ENCODE data around the gene PHLDB3. TPM values are rescaled to one million over a fixed set of nuclear protein-coding genes. Genes with fewer than 3 reads are reported as not detected.
"Not testable (repeated sequence)": the region's sequence is repeated elsewhere in the genome, so short reads cannot be mapped to it uniquely, and the experiment has no call there.

The PHLDB3 gene
- total and polyA plus RNA-seq, 2 experiments from 2014 or later = 22.2 to 23.4 TPM

- Histone ChIP-seq H3K4me3 (no peak overlapping the region), H3K27me3 (no peaks in the 10 kb centered on the region), H3K27ac (no peak overlapping the region), H4K20me1 (ENCODE audit: insufficient read depth, poor library complexity, severe bottlenecking) (no peaks in the 10 kb centered on the region), H3K79me2 (no peaks in the 10 kb centered on the region), H3K4me1 (ENCODE audit: insufficient read depth) (no peaks in the 10 kb centered on the region), H3K4me2 (no peak overlapping the region), H3K36me3 (replicated peaks; ENCODE audit: insufficient read depth, low read depth) (no peaks in the 10 kb centered on the region), H3K9me3 (ENCODE audit: low read depth) (no peaks in the 10 kb centered on the region), H2AFZ (no peak overlapping the region), H3K9me2 (replicated peaks; ENCODE audit: insufficient read depth) (no peaks in the 10 kb centered on the region)
- DNase-seq (ENCODE audit: low spot score) = no peak
- no peak for TF ChIP-seq EZH2phosphoT487 (IDR thresholded peaks at IDR 0.05; ENCODE audit: low read depth, severe bottlenecking, unreplicated experiment)
- WGBS (ENCODE audit: low lambda C conversion rate, missing lambda C conversion rate) = 91% methylated on average over 15 of the region's 15 CpGs
Observed at GRCh38 chr19:43444531-43445287, 59.8 kb downstream of the PHLDB3 start.

- H3K4me2 ChIP-seq; H3K27ac ChIP-seq; H3K9me3 ChIP-seq (ENCODE audit: low read depth); H3K27me3 ChIP-seq; H3K4me3 ChIP-seq; H2AFZ ChIP-seq; H3K9me2 ChIP-seq (replicated peaks; ENCODE audit: insufficient read depth); H3K36me3 ChIP-seq (replicated peaks; ENCODE audit: insufficient read depth, low read depth); DNase-seq (ENCODE audit: low spot score); H4K20me1 ChIP-seq (ENCODE audit: insufficient read depth, poor library complexity, severe bottlenecking); H3K4me1 ChIP-seq (ENCODE audit: insufficient read depth); H3K79me2 ChIP-seq: not testable (repeated sequence)
- 94% methylated on average over 9 of the region's 9 CpGs for WGBS (ENCODE audit: low lambda C conversion rate, missing lambda C conversion rate)
Observed at GRCh38 chr19:43444091-43444490, 60.5 kb downstream of the PHLDB3 start.

GRCh38 chr19:43441716-43442115 lies 62.8 kb downstream of the PHLDB3 start:
- Histone ChIP-seq H3K4me2 (no peak overlapping the region), H4K20me1 (ENCODE audit: insufficient read depth, poor library complexity, severe bottlenecking) (no peaks in the 10 kb centered on the region), H3K4me3 (no peak overlapping the region), H3K27ac (no peak overlapping the region), H3K9me3 (ENCODE audit: low read depth) (no peaks in the 10 kb centered on the region), H2AFZ (no peak overlapping the region), H3K9me2 (replicated peaks; ENCODE audit: insufficient read depth) (no peaks in the 10 kb centered on the region), H3K79me2 (no peaks in the 10 kb centered on the region), H3K27me3 (no peaks in the 10 kb centered on the region), H3K4me1 (ENCODE audit: insufficient read depth) (peaks cover 3% of the 10 kb centered on the region), H3K36me3 (replicated peaks; ENCODE audit: insufficient read depth, low read depth) (no peaks in the 10 kb centered on the region)
- WGBS (ENCODE audit: low lambda C conversion rate, missing lambda C conversion rate) = 84% methylated on average over 3 of the region's 3 CpGs
- DNase-seq (ENCODE audit: low spot score) = no peak
- TF ChIP-seq EZH2 (IDR thresholded peaks at IDR 0.05; ENCODE audit: borderline replicate concordance) (no peak), EZH2phosphoT487 (IDR thresholded peaks at IDR 0.05; ENCODE audit: low read depth, severe bottlenecking, unreplicated experiment) (no peak)
- TF ChIP-seq, protein P1, sequence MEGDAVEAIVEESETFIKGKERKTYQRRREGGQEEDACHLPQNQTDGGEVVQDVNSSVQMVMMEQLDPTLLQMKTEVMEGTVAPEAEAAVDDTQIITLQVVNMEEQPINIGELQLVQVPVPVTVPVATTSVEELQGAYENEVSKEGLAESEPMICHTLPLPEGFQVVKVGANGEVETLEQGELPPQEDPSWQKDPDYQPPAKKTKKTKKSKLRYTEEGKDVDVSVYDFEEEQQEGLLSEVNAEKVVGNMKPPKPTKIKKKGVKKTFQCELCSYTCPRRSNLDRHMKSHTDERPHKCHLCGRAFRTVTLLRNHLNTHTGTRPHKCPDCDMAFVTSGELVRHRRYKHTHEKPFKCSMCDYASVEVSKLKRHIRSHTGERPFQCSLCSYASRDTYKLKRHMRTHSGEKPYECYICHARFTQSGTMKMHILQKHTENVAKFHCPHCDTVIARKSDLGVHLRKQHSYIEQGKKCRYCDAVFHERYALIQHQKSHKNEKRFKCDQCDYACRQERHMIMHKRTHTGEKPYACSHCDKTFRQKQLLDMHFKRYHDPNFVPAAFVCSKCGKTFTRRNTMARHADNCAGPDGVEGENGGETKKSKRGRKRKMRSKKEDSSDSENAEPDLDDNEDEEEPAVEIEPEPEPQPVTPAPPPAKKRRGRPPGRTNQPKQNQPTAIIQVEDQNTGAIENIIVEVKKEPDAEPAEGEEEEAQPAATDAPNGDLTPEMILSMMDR (IDR thresholded peaks at IDR 0.05; ENCODE audit: poor library complexity) = no peak

GRCh38 chr19:43439709-43440063 lies 64.9 kb downstream of the PHLDB3 start:
- Histone ChIP-seq H3K9me3 (ENCODE audit: low read depth) (no peaks in the 10 kb centered on the region), H2AFZ (no peak overlapping the region), H3K4me1 (ENCODE audit: insufficient read depth) (peaks cover 3% of the 10 kb centered on the region), H3K9me2 (replicated peaks; ENCODE audit: insufficient read depth) (no peaks in the 10 kb centered on the region), H3K4me3 (no peak overlapping the region), H4K20me1 (ENCODE audit: insufficient read depth, poor library complexity, severe bottlenecking) (no peaks in the 10 kb centered on the region), H3K36me3 (replicated peaks; ENCODE audit: insufficient read depth, low read depth) (no peaks in the 10 kb centered on the region), H3K27me3 (no peaks in the 10 kb centered on the region), H3K4me2 (no peak overlapping the region), H3K79me2 (no peaks in the 10 kb centered on the region), H3K27ac (no peak overlapping the region)
- TF ChIP-seq EZH2phosphoT487 (IDR thresholded peaks at IDR 0.05; ENCODE audit: low read depth, severe bottlenecking, unreplicated experiment) (no peak), EZH2 (IDR thresholded peaks at IDR 0.05; ENCODE audit: borderline replicate concordance) (no peak)
- TF ChIP-seq, protein P1 (IDR thresholded peaks at IDR 0.05; ENCODE audit: poor library complexity) = no peak
- DNase-seq (ENCODE audit: low spot score) = no peak

Data from hepatocyte (in vitro differentiated cells).